HG03103 (cell line): Measurements from ENCODE around the gene TIGD6.
"Not testable (repeated sequence)": the region's sequence is repeated elsewhere in the genome, so short reads cannot be mapped to it uniquely, and the experiment has no call there.

ENCODE experiments used
- ATAC-seq: cut with Tn5 transposase; IDR thresholded peaks from one replicate; pipeline ENCODE4 v1.9.1; 2021; ENCODE audit warnings: low read depth; ENCODE audit not compliant: unreplicated experiment

The TIGD6 gene

DNA sequence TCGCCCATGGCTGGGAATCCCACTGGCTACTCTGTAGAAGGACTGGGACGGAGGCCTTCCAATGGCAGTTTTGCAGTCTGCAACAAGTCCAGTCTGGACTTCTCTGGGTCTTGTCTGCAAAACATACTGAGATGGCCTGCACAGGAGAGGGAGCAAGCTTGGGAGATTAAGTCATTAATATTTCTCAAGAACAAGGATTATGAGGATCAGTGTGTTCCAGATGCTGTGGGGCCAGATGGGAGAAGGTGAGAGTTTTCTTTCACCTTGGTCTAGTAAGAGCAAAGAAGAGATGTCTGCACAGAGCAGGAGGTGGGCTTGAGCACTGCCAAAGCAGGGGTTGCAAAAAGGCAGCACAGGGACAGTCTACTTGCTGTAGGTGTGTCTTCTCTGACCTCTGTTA is 55.8 kb downstream of the TIGD6 start, which contains the start of gene PDE6A:
Gene PDE6A, minus strand, starts transcription at position 128 of the 400 bp plus-strand sequence. Its CDS starts 120 bp downstream, at position 8.
- ATAC-seq, result no peak

GRCh38 chr5:149943177-149943949 is 57.1 kb downstream of the TIGD6 start:
- ATAC-seq, result not testable (repeated sequence)
